NCI-H446 treated with DMSO at 0.1 percent for 48 hours (cell line): ENCODE measurements around the gene A3GALT2.

Experiments used
- DNase-seq: peaks from one replicate; lab custom pipeline; 2025; lab: John Stamatoyannopoulos, UW

A3GALT2 gene

GRCh38 chr1:33331444-33332356, 10.8 kb upstream of the A3GALT2 start:
- no peak for DNase-seq

GRCh38 chr1:33330906-33331305, 10.0 kb upstream of the A3GALT2 start:
- DNase-seq: no peak

- DNase-seq: no peak
These were observed 9.5 kb upstream of the A3GALT2 start for GRCh38 chr1:33330361-33330890.

- DNase-seq: no peak
These were observed 8.9 kb upstream of the A3GALT2 start for GRCh38 chr1:33329600-33330305.

- DNase-seq: no peak
These were observed 7.9 kb upstream of the A3GALT2 start for GRCh38 chr1:33328817-33329216.

- DNase-seq: no peak
These were observed 6.9 kb upstream of the A3GALT2 start for GRCh38 chr1:33327587-33328325.

- no peak for DNase-seq
These were observed 5.9 kb upstream of the A3GALT2 start for GRCh38 chr1:33326785-33327184.

- no peak for DNase-seq
These were observed 4.0 kb upstream of the A3GALT2 start for GRCh38 chr1:33324677-33325575.

- no peak for DNase-seq
These were observed 3.0 kb upstream of the A3GALT2 start for GRCh38 chr1:33323663-33324477.

- no peak for DNase-seq
These were observed 2.1 kb upstream of the A3GALT2 start for GRCh38 chr1:33322870-33323585.

- no peak for DNase-seq
These were observed 1.2 kb upstream of the A3GALT2 start for GRCh38 chr1:33322109-33322508.

- DNase-seq: no peak
These were observed 280 bp upstream of the A3GALT2 start for GRCh38 chr1:33321178-33321577.

GRCh38 chr1:33319949-33320618, 814 bp downstream of the A3GALT2 start:
- DNase-seq: no peak

GRCh38 chr1:33319186-33319948, 1.5 kb downstream of the A3GALT2 start:
- no peak for DNase-seq

GRCh38 chr1:33317946-33318345, 3.0 kb downstream of the A3GALT2 start:
- DNase-seq: no peak

- no peak for DNase-seq
These were observed 3.5 kb downstream of the A3GALT2 start for GRCh38 chr1:33317354-33317753.

GRCh38 chr1:33316601-33317000, 4.3 kb downstream of the A3GALT2 start:
- DNase-seq: no peak

- no peak for DNase-seq
These were observed 6.5 kb downstream of the A3GALT2 start for GRCh38 chr1:33314416-33314815.

GRCh38 chr1:33312413-33312749, 8.5 kb downstream of the A3GALT2 start:
- no peak for DNase-seq
